ENCODE measurements around the gene DUOX2. TPM values are rescaled to one million over a fixed set of nuclear protein-coding genes. Genes with fewer than 3 reads are reported as not detected.
A peak's percentile ranks its signal among the peaks of the same experiment; 100 is the strongest.

The DUOX2 gene
- polyA plus RNA-seq, 1 experiment: not detected

DNA sequence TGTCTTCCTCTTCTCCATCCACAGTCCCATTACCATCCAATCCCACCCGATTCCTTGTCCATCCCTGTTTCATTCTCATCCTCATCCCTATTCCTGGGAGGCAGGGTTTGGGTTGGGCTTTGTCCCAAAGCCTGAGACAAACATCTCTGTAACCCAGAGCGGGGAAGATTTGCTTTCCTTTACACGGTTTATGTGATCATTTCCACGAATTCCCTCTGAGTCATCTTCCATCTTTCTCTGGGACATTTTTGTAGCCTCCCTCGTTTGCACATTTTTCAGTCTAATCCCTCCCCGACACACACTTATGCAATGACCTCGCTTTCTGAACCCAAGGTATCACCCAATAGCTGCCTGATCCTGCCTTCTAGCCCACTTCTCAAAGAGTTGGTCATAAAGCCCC is 22.8 kb downstream of the DUOX2 start:
- peak; percentile 42 for DNase-seq (ENCODE audit: low read depth, low spot score)
- Histone ChIP-seq H3K9me3 (ENCODE audit: control insufficient read depth, insufficient read depth, low read length) (no peaks in the 10 kb centered on the region), H3K27me3 (ENCODE audit: control insufficient read depth, insufficient read depth, low read length) (peaks cover 26% of the 10 kb centered on the region), H3K4me3 (ENCODE audit: low read depth, low read length) (no peak overlapping the region), H3K27ac (ENCODE audit: low read depth, low read length) (peak overlapping the region; percentile 57)
- CTCF ChIA-PET: interaction anchor here (1.0 kb wide), 1 partner anchor 27 kb away, joined by 3 read pairs; no protein-coding TSS in a partner anchor
- POLR2A ChIA-PET: no interaction called here
- TF ChIP-seq CTCF (IDR thresholded peaks at IDR 0.05; ENCODE audit: low read depth, low read length): no peak

- Histone ChIP-seq H3K27me3 (ENCODE audit: control insufficient read depth, insufficient read depth, low read length) (peaks cover 20% of the 10 kb centered on the region), H3K4me3 (ENCODE audit: low read depth, low read length) (no peak overlapping the region), H3K27ac (ENCODE audit: low read depth, low read length) (no peak overlapping the region), H3K9me3 (ENCODE audit: control insufficient read depth, insufficient read depth, low read length) (no peaks in the 10 kb centered on the region)
- ChIA-PET POLR2A (no interaction called here), CTCF (interaction anchor here (1.9 kb wide), 1 partner anchor 28 kb away, joined by 11 read pairs; no protein-coding TSS in a partner anchor)
- DNase-seq (ENCODE audit: low read depth, low spot score): no peak
- no peak for TF ChIP-seq CTCF (IDR thresholded peaks at IDR 0.05; ENCODE audit: low read depth, low read length)
Measured at GRCh38 chr15:45089712-45090373, 24.1 kb downstream of the DUOX2 start.

DNA sequence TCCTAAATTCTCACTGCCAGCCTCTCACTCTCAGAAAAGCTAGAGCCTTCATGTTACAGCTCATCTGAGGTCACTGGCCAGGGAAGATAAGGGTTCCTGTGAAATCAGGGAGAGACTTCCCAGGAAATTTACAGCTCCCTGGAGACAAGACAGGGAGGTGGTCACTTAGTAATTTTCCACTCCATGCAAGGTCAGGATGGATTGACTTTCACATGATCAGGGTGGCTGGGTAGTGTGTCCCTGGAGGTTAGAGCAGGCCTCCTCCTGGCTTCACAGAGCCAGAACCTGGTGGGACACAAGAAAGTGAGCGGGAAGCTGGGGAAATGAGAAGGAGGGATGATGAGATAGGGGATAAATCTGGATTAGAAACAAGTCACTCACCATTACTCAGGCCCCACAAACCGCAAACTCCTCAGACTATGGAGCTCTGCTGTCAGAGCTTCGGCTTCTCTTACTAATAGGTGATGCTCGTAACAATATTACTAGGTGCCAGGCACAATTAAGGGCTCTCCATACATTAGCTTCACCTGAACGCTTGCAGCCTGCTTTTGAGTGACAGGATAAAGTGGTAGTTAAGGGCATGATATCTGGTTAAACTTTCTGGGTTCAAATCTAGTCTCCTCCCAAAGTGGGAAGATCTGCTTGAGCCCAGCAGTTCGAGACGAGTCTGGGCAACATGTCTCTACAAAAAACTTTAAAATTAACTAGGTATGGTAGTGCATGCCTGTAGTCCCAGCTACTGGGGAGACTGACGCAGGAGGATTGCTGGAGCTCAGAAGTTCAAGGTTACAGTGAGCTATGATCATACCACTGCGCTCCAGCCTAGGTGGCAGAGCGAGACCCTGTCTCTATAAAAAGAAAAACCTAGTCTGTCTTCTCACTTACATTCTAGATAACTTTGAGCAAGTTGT is 24.9 kb downstream of the DUOX2 start:
- ChIA-PET CTCF (interaction anchor here (1.9 kb wide), 1 partner anchor 29 kb away, joined by 11 read pairs; no protein-coding TSS in a partner anchor), POLR2A (no interaction called here)
- TF ChIP-seq CTCF (IDR thresholded peaks at IDR 0.05; ENCODE audit: low read depth, low read length): no peak
- no peak for DNase-seq (ENCODE audit: low read depth, low spot score)
- no peaks in the 10 kb centered on the region for H3K9me3 ChIP-seq (ENCODE audit: control insufficient read depth, insufficient read depth, low read length)
- H3K4me3 ChIP-seq (ENCODE audit: low read depth, low read length): no peak overlapping the region
- no peak overlapping the region for H3K27ac ChIP-seq (ENCODE audit: low read depth, low read length)
- peaks cover 18% of the 10 kb centered on the region for H3K27me3 ChIP-seq (ENCODE audit: control insufficient read depth, insufficient read depth, low read length)

DNA sequence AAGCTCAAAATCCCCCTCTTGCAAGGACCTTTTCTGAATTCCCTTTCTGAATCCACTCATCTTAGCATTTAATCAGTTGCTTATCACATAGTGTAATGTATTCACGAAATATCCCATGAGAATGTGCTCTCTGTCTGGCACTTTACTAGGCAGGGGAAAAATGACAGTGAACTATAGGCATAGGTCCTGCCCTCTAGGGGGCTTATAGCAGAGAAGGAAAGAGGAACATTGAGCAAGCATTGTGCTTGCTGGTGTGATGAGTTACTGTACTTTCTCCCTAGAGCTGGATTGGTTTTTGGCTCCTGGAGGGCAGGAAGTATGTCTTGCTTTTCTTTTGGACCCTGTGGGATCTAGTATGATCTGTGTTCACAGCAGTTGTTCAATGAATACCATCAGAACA is 26.5 kb downstream of the DUOX2 start:
- Histone ChIP-seq H3K27ac (ENCODE audit: low read depth, low read length) (no peak overlapping the region), H3K27me3 (ENCODE audit: control insufficient read depth, insufficient read depth, low read length) (peaks cover 11% of the 10 kb centered on the region), H3K4me3 (ENCODE audit: low read depth, low read length) (no peak overlapping the region), H3K9me3 (ENCODE audit: control insufficient read depth, insufficient read depth, low read length) (no peaks in the 10 kb centered on the region)
- CTCF ChIA-PET: interaction anchor here (1.1 kb wide), 1 partner anchor 30 kb away, joined by 4 read pairs; no protein-coding TSS in a partner anchor
- no peak for TF ChIP-seq CTCF (IDR thresholded peaks at IDR 0.05; ENCODE audit: low read depth, low read length)
- no peak for DNase-seq (ENCODE audit: low read depth, low spot score)
- POLR2A ChIA-PET: no interaction called here

GRCh38 chr15:45084163-45084562 is 29.8 kb downstream of the DUOX2 start:
- Histone ChIP-seq H3K27ac (ENCODE audit: low read depth, low read length) (no peak overlapping the region), H3K9me3 (ENCODE audit: control insufficient read depth, insufficient read depth, low read length) (no peaks in the 10 kb centered on the region), H3K27me3 (ENCODE audit: control insufficient read depth, insufficient read depth, low read length) (peaks cover 3% of the 10 kb centered on the region), H3K4me3 (ENCODE audit: low read depth, low read length) (no peak overlapping the region)
- CTCF ChIA-PET: interaction anchor here (2.2 kb wide), 1 partner anchor 34 kb away, joined by 9 read pairs; no protein-coding TSS in a partner anchor
- no peak for DNase-seq (ENCODE audit: low read depth, low spot score)
- no peak for TF ChIP-seq CTCF (IDR thresholded peaks at IDR 0.05; ENCODE audit: low read depth, low read length)
- POLR2A ChIA-PET: no interaction called here
